Panc1 (cell line): ENCODE measurements around the gene AATK. TPM values are rescaled to one million over a fixed set of nuclear protein-coding genes. Genes with fewer than 3 reads are reported as not detected.

Experiments used
- ATAC-seq: fragments of 200-7000 bp; cut with Tn5 transposase; 2 replicates; pipeline ENCODE4 v1.9.1; 2020; ENCODE audit warnings: mild to moderate bottlenecking, moderate library complexity
- BruUV-seq: library from RNA; stranded (reverse); fragments of 400-500 nt; replicated peaks from 2 replicates; lab custom pipeline; 2021; lab: Mats Ljungman, UMichigan
- CTCF ChIA-PET: fragments of 300-600 bp; sonication (Branson Sonifier 250); formaldehyde crosslinking; loops from one replicate; lab custom pipeline; 2022; ENCODE audit warnings: antibody characterized with exemption; lab: Charles Lee
- POLR2A ChIA-PET: fragments of 300-600 bp; sonication (Branson Sonifier 250); formaldehyde crosslinking; loops from one replicate; lab custom pipeline; 2022; ENCODE audit warnings: antibody characterized with exemption; lab: Charles Lee
- DNase-seq: peaks from one replicate; pipeline ENCODE4 v3.0.0-alpha.2; 2010; ENCODE audit warnings: low read depth, low spot score
- H3K27ac ChIP-seq: 2 replicates; pipeline ENCODE4 v1.5.1; 2011; ENCODE audit warnings: mild to moderate bottlenecking, low read length, inconsistent platforms
- H3K27me3 ChIP-seq: fragments of 200-500 bp; sonication (Bioruptor generic); 2 replicates; pipeline ENCODE4 v1.6.0; 2014; ENCODE audit warnings: low read length, inconsistent platforms; ENCODE audit not compliant: control insufficient read depth, insufficient read depth
- H3K36me3 ChIP-seq: fragments of 200-500 bp; sonication (Bioruptor generic); 2 replicates; pipeline ENCODE4 v1.5.1; 2014; ENCODE audit warnings: inconsistent platforms, mild to moderate bottlenecking, low read length, moderate library complexity; ENCODE audit not compliant: control insufficient read depth, insufficient read depth
- H3K4me1 ChIP-seq: 2 replicates; pipeline ENCODE4 v1.5.1; 2011; ENCODE audit warnings: inconsistent platforms, mild to moderate bottlenecking, low read length, moderate library complexity; ENCODE audit not compliant: control insufficient read depth, insufficient read depth
- H3K4me3 ChIP-seq, 2 experiments: 2 replicates each; pipeline ENCODE4 v1.5.1; 2011 to 2012; ENCODE audit warnings: low read depth in 2 of 2, low read length in 2 of 2, mild to moderate bottlenecking in 2 of 2, inconsistent platforms in 1 of 2, moderate library complexity in 1 of 2
- H3K9me3 ChIP-seq: fragments of 200-500 bp; sonication (Bioruptor generic); 2 replicates; pipeline ENCODE4 v1.5.1; 2014; ENCODE audit warnings: low read depth, mild to moderate bottlenecking, inconsistent platforms, low read length, moderate library complexity; ENCODE audit not compliant: control insufficient read depth, insufficient read depth
- CTCF ChIP-seq: fragments of 450-650 bp; IDR thresholded peaks from 2 replicates; pipeline ENCODE4 v1.5.1; 2017; ENCODE audit warnings: mild to moderate bottlenecking
- POLR2AphosphoS5 ChIP-seq: IDR thresholded peaks from 2 replicates; pipeline ENCODE4 v1.6.1; 2012; ENCODE audit warnings: mild to moderate bottlenecking, low read depth, low read length, moderate library complexity
- SIN3A ChIP-seq: IDR thresholded peaks from 2 replicates; pipeline ENCODE4 v1.6.1; 2012; ENCODE audit warnings: low read depth, mild to moderate bottlenecking, low read length, moderate library complexity, borderline replicate concordance; ENCODE audit not compliant: insufficient read depth
- TCF7L2 ChIP-seq: IDR thresholded peaks from 2 replicates; pipeline ENCODE4 v1.6.1; 2011; ENCODE audit warnings: mild to moderate bottlenecking, low read depth, low read length, inconsistent platforms
- in situ Hi-C: cut with HindIII; loops from 2 replicates; pipeline ENCODE4 v1.10.0; 2016; ENCODE audit warnings: low sequenced_read_pairs, low pct_unique_long_range_greater_than_20kb
- intact Hi-C: fragments of 100-400 bp; cut with micrococcal nuclease; formaldehyde crosslinking; loops from one replicate; pipeline ENCODE4 v1.10.0; 2022; ENCODE audit not compliant: unreplicated experiment
- total RNA-seq: library from RNA; stranded (reverse); gene quantifications from one replicate; pipeline ENCODE4 v1.2.1, GENCODE V29; 2021; ENCODE audit not compliant: unreplicated experiment
- TF ChIP-seq, protein P1 (sequence below), 2 experiments: IDR thresholded peaks; 2 replicates each; pipeline ENCODE4 v1.6.1; 2011 to 2012; ENCODE audit warnings: low read depth in 2 of 2, control low read depth in 1 of 2, low read length in 1 of 2, mild to moderate bottlenecking in 1 of 2, moderate library complexity in 1 of 2; ENCODE audit not compliant: insufficient read depth in 1 of 2

The AATK gene
- total RNA-seq, 1 experiment from 2014 or later: 3.7 TPM

DNA sequence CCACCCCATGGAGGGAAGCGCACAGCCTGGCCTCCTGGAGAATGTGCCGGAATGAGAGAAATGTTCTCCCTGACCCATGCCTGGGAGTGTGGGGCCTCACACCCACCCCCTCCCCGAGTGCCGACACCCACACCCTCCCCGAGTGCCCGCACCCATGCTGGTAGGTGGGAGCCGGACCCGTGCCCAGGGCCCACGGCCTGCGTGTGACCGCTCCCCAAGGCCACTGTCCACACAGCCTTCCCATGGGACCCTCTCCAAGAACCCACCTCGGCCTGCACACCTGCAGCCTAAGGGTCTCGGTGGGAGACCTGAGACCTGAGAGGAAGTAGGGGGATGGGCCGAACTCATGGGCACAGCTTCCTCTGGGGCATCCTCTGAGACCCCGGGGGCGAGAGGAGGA is 4.0 kb downstream of the AATK start:
- in situ Hi-C loops: no loop called here

DNA sequence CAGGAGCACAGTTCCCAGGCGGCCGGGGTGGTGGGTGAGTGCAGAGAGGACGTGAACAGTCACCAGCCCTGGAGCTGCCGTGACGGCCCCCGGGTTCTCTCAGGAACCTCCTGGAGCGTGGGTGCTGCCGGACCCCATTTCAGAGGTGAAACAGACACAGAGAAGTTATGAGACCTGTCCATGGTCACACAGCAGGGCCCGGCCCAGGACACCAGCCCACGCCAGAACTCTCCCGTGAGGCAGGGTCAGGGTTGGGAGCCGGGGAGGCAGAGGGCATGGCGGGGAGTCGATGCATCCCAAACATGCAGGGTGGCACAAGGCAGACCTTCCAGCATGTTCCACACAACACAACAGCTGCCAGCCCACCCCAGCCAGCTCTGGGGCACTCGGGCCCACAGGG is 4.5 kb downstream of the AATK start:
- Histone ChIP-seq H3K27ac (no peak overlapping the region), H3K4me3 (no peak overlapping the region), H3K36me3 (no peaks in the 10 kb centered on the region), H3K9me3 (no peaks in the 10 kb centered on the region), H3K4me1 (peaks cover 16% of the 10 kb centered on the region), H3K27me3 (no peaks in the 10 kb centered on the region)
- DNase-seq: no peak
- no peak for ATAC-seq
- POLR2A ChIA-PET: no interaction called here
- no TSS peak for BruUV-seq
- TF ChIP-seq, protein P1, sequence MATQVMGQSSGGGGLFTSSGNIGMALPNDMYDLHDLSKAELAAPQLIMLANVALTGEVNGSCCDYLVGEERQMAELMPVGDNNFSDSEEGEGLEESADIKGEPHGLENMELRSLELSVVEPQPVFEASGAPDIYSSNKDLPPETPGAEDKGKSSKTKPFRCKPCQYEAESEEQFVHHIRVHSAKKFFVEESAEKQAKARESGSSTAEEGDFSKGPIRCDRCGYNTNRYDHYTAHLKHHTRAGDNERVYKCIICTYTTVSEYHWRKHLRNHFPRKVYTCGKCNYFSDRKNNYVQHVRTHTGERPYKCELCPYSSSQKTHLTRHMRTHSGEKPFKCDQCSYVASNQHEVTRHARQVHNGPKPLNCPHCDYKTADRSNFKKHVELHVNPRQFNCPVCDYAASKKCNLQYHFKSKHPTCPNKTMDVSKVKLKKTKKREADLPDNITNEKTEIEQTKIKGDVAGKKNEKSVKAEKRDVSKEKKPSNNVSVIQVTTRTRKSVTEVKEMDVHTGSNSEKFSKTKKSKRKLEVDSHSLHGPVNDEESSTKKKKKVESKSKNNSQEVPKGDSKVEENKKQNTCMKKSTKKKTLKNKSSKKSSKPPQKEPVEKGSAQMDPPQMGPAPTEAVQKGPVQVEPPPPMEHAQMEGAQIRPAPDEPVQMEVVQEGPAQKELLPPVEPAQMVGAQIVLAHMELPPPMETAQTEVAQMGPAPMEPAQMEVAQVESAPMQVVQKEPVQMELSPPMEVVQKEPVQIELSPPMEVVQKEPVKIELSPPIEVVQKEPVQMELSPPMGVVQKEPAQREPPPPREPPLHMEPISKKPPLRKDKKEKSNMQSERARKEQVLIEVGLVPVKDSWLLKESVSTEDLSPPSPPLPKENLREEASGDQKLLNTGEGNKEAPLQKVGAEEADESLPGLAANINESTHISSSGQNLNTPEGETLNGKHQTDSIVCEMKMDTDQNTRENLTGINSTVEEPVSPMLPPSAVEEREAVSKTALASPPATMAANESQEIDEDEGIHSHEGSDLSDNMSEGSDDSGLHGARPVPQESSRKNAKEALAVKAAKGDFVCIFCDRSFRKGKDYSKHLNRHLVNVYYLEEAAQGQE (IDR thresholded peaks at IDR 0.05; ENCODE audit: insufficient read depth in 1 of 2, low read depth in 2 of 2, low read length in 1 of 2): no peak
- no peak for TF ChIP-seq POLR2AphosphoS5
- CTCF ChIA-PET: interaction anchor here (0.7 kb wide), 1 partner anchor 31 kb away, joined by 3 read pairs; no protein-coding TSS in a partner anchor
- in situ Hi-C loops (no loop called here), intact Hi-C loops (no loop called here)

More for the DNA sequence above, 4.0 kb downstream of the AATK start:
- no peak overlapping the region for H3K27ac ChIP-seq
- no peaks in the 10 kb centered on the region for H3K27me3 ChIP-seq
- no peaks in the 10 kb centered on the region for H3K36me3 ChIP-seq
- peaks cover 16% of the 10 kb centered on the region for H3K4me1 ChIP-seq
- ChIA-PET CTCF (no interaction called here), POLR2A (no interaction called here)
- no peaks in the 10 kb centered on the region for H3K9me3 ChIP-seq
- H3K4me3 ChIP-seq: no peak overlapping the region
- ATAC-seq (no peak), DNase-seq (no peak)
- no peak for TF ChIP-seq POLR2AphosphoS5
- TF ChIP-seq, protein P1 (IDR thresholded peaks at IDR 0.05; ENCODE audit: insufficient read depth in 1 of 2, low read depth in 2 of 2, low read length in 1 of 2): no peak
- TF ChIP-seq SIN3A: no peak
- no peak for TF ChIP-seq CTCF
- no peak for TF ChIP-seq TCF7L2
- intact Hi-C loops: no loop called here
- BruUV-seq: no TSS peak
